Mesendoderm (in vitro differentiated cells): ENCODE measurements around the gene SLC18B1.
"Not testable (repeated sequence)": the region's sequence is repeated elsewhere in the genome, so short reads cannot be mapped to it uniquely, and the experiment has no call there.

Experiments
- DNase-seq: peaks from one replicate; pipeline ENCODE4 v3.0.0; 2013
- H2AK5ac ChIP-seq: 2 replicates; pipeline ENCODE4 v1.6.1; 2013; ENCODE audit warnings: low read length, inconsistent platforms
- H2BK120ac ChIP-seq: 2 replicates; pipeline ENCODE4 v1.6.1; 2013; ENCODE audit warnings: low read depth, mild to moderate bottlenecking, low read length, moderate library complexity, mixed read lengths
- H2BK15ac ChIP-seq: replicated peaks from 2 replicates; pipeline ENCODE4 v1.6.1; 2013; ENCODE audit warnings: low read depth, mild to moderate bottlenecking, moderate library complexity
- H2BK5ac ChIP-seq: 2 replicates; pipeline ENCODE4 v1.6.1; 2013; ENCODE audit warnings: low read length, inconsistent platforms
- H3K18ac ChIP-seq: 2 replicates; pipeline ENCODE4 v1.6.1; 2013; ENCODE audit warnings: mild to moderate bottlenecking, low read length, mixed read lengths
- H3K23ac ChIP-seq: one replicate; pipeline ENCODE4 v1.6.1; 2013; ENCODE audit warnings: low read length
- H3K27ac ChIP-seq: 2 replicates; pipeline ENCODE4 v1.5.1; 2013; ENCODE audit warnings: low read depth, mild to moderate bottlenecking, inconsistent platforms, low read length, moderate library complexity
- H3K27me3 ChIP-seq: 2 replicates; pipeline ENCODE4 v1.6.1; 2013; ENCODE audit warnings: low read length, control low read depth, mild to moderate bottlenecking, inconsistent platforms; ENCODE audit not compliant: insufficient read depth, poor library complexity
- H3K36me3 ChIP-seq: 2 replicates; pipeline ENCODE4 v1.6.1; 2013; ENCODE audit warnings: low read length, inconsistent platforms; ENCODE audit not compliant: control insufficient read depth, insufficient read depth
- H3K4ac ChIP-seq: one replicate; pipeline ENCODE4 v1.6.1; 2013; ENCODE audit warnings: low read depth, mild to moderate bottlenecking, low read length, moderate library complexity
- H3K4me1 ChIP-seq: 2 replicates; pipeline ENCODE4 v1.6.1; 2013; ENCODE audit warnings: low read depth, low read length, inconsistent platforms; ENCODE audit not compliant: control insufficient read depth
- H3K4me2 ChIP-seq: 2 replicates; pipeline ENCODE4 v1.6.1; 2013; ENCODE audit warnings: low read length
- H3K4me3 ChIP-seq: 2 replicates; pipeline ENCODE4 v1.5.1; 2013; ENCODE audit warnings: mild to moderate bottlenecking, low read length
- H3K56ac ChIP-seq: one replicate; pipeline ENCODE4 v1.6.1; 2013; ENCODE audit warnings: low read length
- H3K79me1 ChIP-seq: 2 replicates; pipeline ENCODE4 v1.6.1; 2013; ENCODE audit warnings: low read length, inconsistent platforms
- H3K79me2 ChIP-seq: 2 replicates; pipeline ENCODE4 v1.6.1; 2013; ENCODE audit warnings: mild to moderate bottlenecking, low read length; ENCODE audit not compliant: control insufficient read depth, insufficient read depth
- H3K9ac ChIP-seq: 2 replicates; pipeline ENCODE4 v1.6.1; 2013; ENCODE audit warnings: low read length, inconsistent platforms
- H4K5ac ChIP-seq: one replicate; pipeline ENCODE4 v1.6.1; 2013; ENCODE audit warnings: low read length
- H4K8ac ChIP-seq: one replicate; pipeline ENCODE4 v1.6.1; 2013; ENCODE audit warnings: low read depth, mild to moderate bottlenecking, control low read depth, low read length, moderate library complexity
- whole genome bisulfite sequencing: extraction: QIAGEN DNeasy Blood & Tissue Kit; methylation state at CpG from one replicate; pipeline ENCODE4 v1.1.7; 2013; ENCODE audit warnings: low lambda C conversion rate, missing lambda C conversion rate; ENCODE audit not compliant: insufficient coverage; ENCODE audit errors: extremely low coverage; 5-methylcytosine and 5-hydroxymethylcytosine counted together

Gene SLC18B1

GRCh38 chr6:132790450-132790849 lies 8.0 kb downstream of the SLC18B1 start:
- Histone ChIP-seq H3K9ac (no peak overlapping the region), H3K79me1 (no peaks in the 10 kb centered on the region), H3K23ac (no peak overlapping the region), H2BK5ac (no peak overlapping the region), H4K8ac (no peak overlapping the region), H3K4ac (no peak overlapping the region), H3K36me3 (peaks cover 2% of the 10 kb centered on the region), H4K5ac (no peak overlapping the region), H2AK5ac (no peak overlapping the region), H3K79me2 (no peaks in the 10 kb centered on the region), H2BK15ac (no peak overlapping the region), H2BK120ac (no peak overlapping the region), H3K4me2 (no peak overlapping the region), H3K27me3 (no peaks in the 10 kb centered on the region), H3K56ac (no peak overlapping the region), H3K18ac (no peak overlapping the region), H3K4me3 (no peak overlapping the region), H3K4me1 (no peaks in the 10 kb centered on the region), H3K27ac (no peak overlapping the region)
- DNase-seq = no peak

GRCh38 chr6:132789396-132789776 lies 9.1 kb downstream of the SLC18B1 start:
- no peak overlapping the region for H2BK120ac ChIP-seq
- H3K4me1 ChIP-seq = no peaks in the 10 kb centered on the region
- no peak overlapping the region for H4K8ac ChIP-seq
- no peak overlapping the region for H3K18ac ChIP-seq
- no peak overlapping the region for H3K23ac ChIP-seq
- no peak overlapping the region for H3K4ac ChIP-seq
- no peak overlapping the region for H3K4me3 ChIP-seq
- no peak overlapping the region for H3K9ac ChIP-seq
- H3K4me2 ChIP-seq = no peak overlapping the region
- no peaks in the 10 kb centered on the region for H3K27me3 ChIP-seq
- no peaks in the 10 kb centered on the region for H3K36me3 ChIP-seq
- peak; percentile 4 for DNase-seq
- H3K79me1 ChIP-seq = no peaks in the 10 kb centered on the region
- H2AK5ac ChIP-seq = no peak overlapping the region
- no peak overlapping the region for H2BK5ac ChIP-seq
- WGBS = no CpG with 5 or more reads among the region's 4 CpGs
- H4K5ac ChIP-seq = no peak overlapping the region
- H3K56ac ChIP-seq = no peak overlapping the region
- H3K27ac ChIP-seq = no peak overlapping the region
- H3K79me2 ChIP-seq = no peaks in the 10 kb centered on the region
- no peak overlapping the region for H2BK15ac ChIP-seq

GRCh38 chr6:132788658-132789395 lies 9.6 kb downstream of the SLC18B1 start:
- no peak overlapping the region for H3K18ac ChIP-seq
- no peaks in the 10 kb centered on the region for H3K36me3 ChIP-seq
- no peak overlapping the region for H3K4me3 ChIP-seq
- no peak overlapping the region for H3K56ac ChIP-seq
- WGBS = 100% methylated on average over 1 of the region's 6 CpGs
- peak; percentile 5 for DNase-seq
- no peak overlapping the region for H4K8ac ChIP-seq
- no peak overlapping the region for H4K5ac ChIP-seq
- no peak overlapping the region for H2AK5ac ChIP-seq
- no peak overlapping the region for H2BK15ac ChIP-seq
- H3K79me2 ChIP-seq = no peaks in the 10 kb centered on the region
- no peak overlapping the region for H3K9ac ChIP-seq
- no peaks in the 10 kb centered on the region for H3K4me1 ChIP-seq
- H2BK120ac ChIP-seq = no peak overlapping the region
- H2BK5ac ChIP-seq = no peak overlapping the region
- H3K23ac ChIP-seq = no peak overlapping the region
- H3K79me1 ChIP-seq = no peaks in the 10 kb centered on the region
- no peak overlapping the region for H3K4ac ChIP-seq
- H3K27me3 ChIP-seq = no peaks in the 10 kb centered on the region
- no peak overlapping the region for H3K4me2 ChIP-seq
- no peak overlapping the region for H3K27ac ChIP-seq

DNA sequence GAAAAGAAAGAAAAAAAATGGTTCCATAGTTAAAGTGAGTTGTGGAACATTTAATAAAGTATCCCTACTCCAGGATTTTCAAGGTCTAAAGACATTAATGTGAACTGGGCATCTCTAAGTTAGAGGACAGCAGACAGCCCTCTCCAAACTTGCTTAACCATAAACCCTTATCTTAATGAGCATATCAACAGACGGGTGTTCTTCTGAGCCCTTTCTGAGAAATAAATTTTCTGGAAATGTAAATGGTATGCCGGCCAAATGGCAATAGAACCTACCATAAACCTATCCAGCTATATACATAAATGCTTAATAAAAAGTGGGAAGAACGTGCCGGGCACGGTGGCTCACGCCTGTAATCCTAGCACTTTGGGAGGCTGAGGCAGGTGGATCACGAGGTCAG lies 12.5 kb downstream of the SLC18B1 start:
- Histone ChIP-seq H4K8ac (no peak overlapping the region), H3K4me3 (no peak overlapping the region), H2BK120ac (no peak overlapping the region), H2BK5ac (no peak overlapping the region), H4K5ac (no peak overlapping the region), H3K36me3 (no peaks in the 10 kb centered on the region), H3K18ac (no peak overlapping the region), H3K79me2 (no peaks in the 10 kb centered on the region), H3K27me3 (no peaks in the 10 kb centered on the region), H3K79me1 (no peaks in the 10 kb centered on the region), H3K23ac (no peak overlapping the region), H3K4ac (no peak overlapping the region), H3K4me2 (no peak overlapping the region), H2AK5ac (no peak overlapping the region), H3K9ac (no peak overlapping the region), H3K27ac (no peak overlapping the region), H2BK15ac (no peak overlapping the region), H3K56ac (no peak overlapping the region), H3K4me1 (no peaks in the 10 kb centered on the region)
- no peak for DNase-seq
- no CpG with 5 or more reads among the region's 7 CpGs for WGBS

DNA sequence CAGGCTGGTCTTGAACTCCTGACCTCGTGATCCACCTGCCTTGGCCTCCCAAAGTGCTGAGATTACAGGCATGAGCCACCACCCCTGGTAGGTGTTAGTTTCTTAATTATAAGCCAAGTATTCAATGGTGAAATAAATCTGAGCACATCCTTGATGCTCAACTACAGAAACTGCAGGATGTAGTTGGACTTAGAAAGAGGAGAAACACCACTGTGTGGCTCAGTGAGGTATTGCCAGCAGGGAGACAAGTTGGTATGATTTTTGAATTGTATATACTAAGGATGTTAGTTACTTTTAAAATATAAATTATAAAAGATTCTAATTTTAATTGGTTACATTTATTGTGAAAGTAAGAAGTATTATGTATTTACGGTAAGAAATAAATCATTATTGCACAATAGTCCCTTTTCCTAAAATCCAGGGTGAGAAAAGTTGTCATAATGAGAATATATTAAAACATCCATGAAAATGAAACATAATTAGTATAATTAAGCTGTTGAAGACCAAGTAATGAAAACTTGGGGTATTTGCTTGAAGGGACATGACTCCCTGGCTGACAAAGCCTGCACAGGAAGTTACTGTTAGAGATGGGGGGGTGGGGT lies 17.6 kb downstream of the SLC18B1 start:
- Histone ChIP-seq H3K18ac (no peak overlapping the region), H3K9ac (no peak overlapping the region), H3K36me3 (peaks cover 2% of the 10 kb centered on the region), H2BK5ac (no peak overlapping the region), H4K8ac (no peak overlapping the region), H3K79me1 (no peaks in the 10 kb centered on the region), H3K4me1 (no peaks in the 10 kb centered on the region), H3K79me2 (no peaks in the 10 kb centered on the region), H2BK120ac (no peak overlapping the region), H3K27me3 (no peaks in the 10 kb centered on the region), H3K4me2 (no peak overlapping the region), H3K23ac (no peak overlapping the region), H4K5ac (no peak overlapping the region), H3K4me3 (no peak overlapping the region), H2BK15ac (no peak overlapping the region), H2AK5ac (no peak overlapping the region), H3K4ac (no peak overlapping the region), H3K27ac (no peak overlapping the region), H3K56ac (no peak overlapping the region)
- WGBS = 88% methylated on average over 1 of the region's 2 CpGs
- peak; percentile 27 for DNase-seq

DNA sequence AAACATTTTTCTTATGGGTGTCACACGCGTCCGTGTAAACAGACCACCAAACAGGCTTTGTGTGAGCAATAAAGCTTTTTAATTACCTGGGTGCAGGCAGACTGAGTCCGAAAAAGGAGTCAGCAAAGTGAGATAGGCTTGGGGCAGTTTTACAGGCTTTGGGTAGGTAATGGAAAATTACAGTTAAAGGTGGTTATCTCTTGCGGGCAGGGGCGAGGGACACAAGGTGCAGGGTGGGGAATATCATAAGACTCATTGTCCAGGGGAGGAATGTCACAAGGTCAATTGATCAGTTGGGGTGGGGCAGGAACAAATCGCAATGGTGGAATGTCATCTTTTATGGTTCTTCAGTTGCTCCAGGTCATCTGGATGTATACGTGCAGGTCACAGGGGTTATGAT lies 20.6 kb downstream of the SLC18B1 start:
- H3K79me2 ChIP-seq, H3K36me3 ChIP-seq, H3K27me3 ChIP-seq, H3K4me1 ChIP-seq, H2AK5ac ChIP-seq, H2BK120ac ChIP-seq, H2BK5ac ChIP-seq, H3K79me1 ChIP-seq, H3K23ac ChIP-seq, H4K8ac ChIP-seq, H4K5ac ChIP-seq, H3K4me3 ChIP-seq, H3K18ac ChIP-seq, H3K9ac ChIP-seq, H3K4ac ChIP-seq, DNase-seq, H3K4me2 ChIP-seq, H2BK15ac ChIP-seq, H3K27ac ChIP-seq, H3K56ac ChIP-seq: not testable (repeated sequence)
- WGBS = no CpG with 5 or more reads among the region's 8 CpGs
